ENCODE data around the gene NCEH1. TPM values are rescaled to one million over a fixed set of nuclear protein-coding genes. Genes with fewer than 3 reads are reported as not detected.

Gene NCEH1
- total and polyA plus RNA-seq, 2 of the 13 experiments (the other 11 are each of a cell fraction or from before 2014, with no cell fraction given), result 12.9 to 21.4 TPM

- Histone ChIP-seq H3K79me2 (ENCODE audit: insufficient read depth, low read length) (no peaks in the 10 kb centered on the region), H2AFZ (ENCODE audit: low read length) (no peak overlapping the region), H3K27ac (ENCODE audit: extremely low read length, insufficient read depth, low read length) (no peak overlapping the region), H3K9me3 (ENCODE audit: low read length) (no peaks in the 10 kb centered on the region), H3K9ac (ENCODE audit: insufficient read depth, low read depth, low read length) (no peak overlapping the region), H3K4me3 (replicated peaks in 1 of 3; ENCODE audit: insufficient read depth in 1 of 3, low read depth in 2 of 3, low read length in 3 of 3) (no peak overlapping the region), H4K20me1 (ENCODE audit: insufficient read depth, low read length) (peaks cover 4% of the 10 kb centered on the region; the same call in 1 of the 2 replicates), H3K4me2 (ENCODE audit: low read depth, low read length) (no peak overlapping the region), H3K27me3 (ENCODE audit: control insufficient read depth in 1 of 2, insufficient read depth in 2 of 2, low read length in 2 of 2) (no peaks in the 10 kb centered on the region), H3K36me3 (replicated peaks in 1 of 2; ENCODE audit: control insufficient read depth in 1 of 2, insufficient read depth in 2 of 2, low read length in 2 of 2) (no peaks in the 10 kb centered on the region), H3K4me1 (ENCODE audit: insufficient read depth, low read length) (peaks cover 5% of the 10 kb centered on the region; the same call in 1 of the 2 replicates)
- ChIA-PET POLR2A (interaction anchor here (1.1 kb wide), 1 partner anchor 38 kb away, joined by 7 read pairs; the partner anchor contains the start of gene NCEH1), CTCF (ENCODE audit: low intra/inter-chr PET ratio, low total read pairs) (interaction anchor here (0.8 to 1.6 kb wide), 3 partner anchors 37 to 44 kb away, joined by 5 to 11 read pairs (median 6); partner anchors contain the start of gene NCEH1)
- no peak for FAIRE-seq
- in situ Hi-C loops (cut with HindIII; ENCODE audit: extremely low pct_ligation_motif_present, low pct_unique_long_range_greater_than_20kb) (no loop called here), intact Hi-C loops (cut with micrococcal nuclease; ENCODE audit: unreplicated experiment) (loop anchor here (1.0 kb wide), 2 partner anchors 38 to 77 kb away; partner anchors contain the start of genes ECT2 and NCEH1)
- peak; percentile 68 for DNase-seq (ENCODE audit: low spot score)
- no TSS peak for BruUV-seq (replicated peaks)
- ATAC-seq, result peak; percentile 90
- 44% methylated on average over 2 of the region's 2 CpGs for WGBS (ENCODE audit: low lambda C conversion rate)
- no peak for TF ChIP-seq XBP1 (CRISPR knock-in tag; IDR thresholded peaks at IDR 0.05)
- no peak for TF ChIP-seq ZNF749 (CRISPR knock-in tag; IDR thresholded peaks at IDR 0.05; ENCODE audit: borderline replicate concordance)
- TF ChIP-seq FOXP1 (IDR thresholded peaks at IDR 0.05), result no peak
- peak; percentile 46; the same call in 1 of the 2 replicates for TF ChIP-seq FOXP1 (CRISPR knock-in tag; IDR thresholded peaks at IDR 0.05)
- TF ChIP-seq DR1 (CRISPR knock-in tag; IDR thresholded peaks at IDR 0.05), result no peak
- no peak for TF ChIP-seq ZNF589 (CRISPR knock-in tag; conservative IDR thresholded peaks at IDR 0.05)
- TF ChIP-seq NFYC (CRISPR knock-in tag; IDR thresholded peaks at IDR 0.05), result peak; percentile 37; the same call in 1 of the 2 replicates
- TF ChIP-seq HBP1 (CRISPR knock-in tag; IDR thresholded peaks at IDR 0.05; ENCODE audit: low read depth), result no peak
- no peak for TF ChIP-seq NBN (conservative IDR thresholded peaks at IDR 0.05)
- no peak for TF ChIP-seq ZNF703 (CRISPR knock-in tag; IDR thresholded peaks at IDR 0.05; ENCODE audit: borderline replicate concordance)
- no peak for TF ChIP-seq ZNF777 (CRISPR knock-in tag; IDR thresholded peaks at IDR 0.05)
- no peak for TF ChIP-seq NR1H2 (CRISPR knock-in tag; IDR thresholded peaks at IDR 0.05; ENCODE audit: borderline replicate concordance, low read depth)
- TF ChIP-seq ZNF564 (CRISPR knock-in tag; IDR thresholded peaks at IDR 0.05), result no peak
- 0 out of 2 replicates have a peak, but pooled peaks have one; percentile 32 for TF ChIP-seq ELF3 (CRISPR knock-in tag; IDR thresholded peaks at IDR 0.05)
- TF ChIP-seq SPEN (CRISPR knock-in tag; IDR thresholded peaks at IDR 0.05; ENCODE audit: low read depth), result no peak
- TF ChIP-seq, protein P1, sequence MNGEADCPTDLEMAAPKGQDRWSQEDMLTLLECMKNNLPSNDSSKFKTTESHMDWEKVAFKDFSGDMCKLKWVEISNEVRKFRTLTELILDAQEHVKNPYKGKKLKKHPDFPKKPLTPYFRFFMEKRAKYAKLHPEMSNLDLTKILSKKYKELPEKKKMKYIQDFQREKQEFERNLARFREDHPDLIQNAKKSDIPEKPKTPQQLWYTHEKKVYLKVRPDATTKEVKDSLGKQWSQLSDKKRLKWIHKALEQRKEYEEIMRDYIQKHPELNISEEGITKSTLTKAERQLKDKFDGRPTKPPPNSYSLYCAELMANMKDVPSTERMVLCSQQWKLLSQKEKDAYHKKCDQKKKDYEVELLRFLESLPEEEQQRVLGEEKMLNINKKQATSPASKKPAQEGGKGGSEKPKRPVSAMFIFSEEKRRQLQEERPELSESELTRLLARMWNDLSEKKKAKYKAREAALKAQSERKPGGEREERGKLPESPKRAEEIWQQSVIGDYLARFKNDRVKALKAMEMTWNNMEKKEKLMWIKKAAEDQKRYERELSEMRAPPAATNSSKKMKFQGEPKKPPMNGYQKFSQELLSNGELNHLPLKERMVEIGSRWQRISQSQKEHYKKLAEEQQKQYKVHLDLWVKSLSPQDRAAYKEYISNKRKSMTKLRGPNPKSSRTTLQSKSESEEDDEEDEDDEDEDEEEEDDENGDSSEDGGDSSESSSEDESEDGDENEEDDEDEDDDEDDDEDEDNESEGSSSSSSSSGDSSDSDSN (CRISPR knock-in tag; IDR thresholded peaks at IDR 0.05), result no peak
- no peak for TF ChIP-seq KDM2A (CRISPR knock-in tag; IDR thresholded peaks at IDR 0.05; ENCODE audit: borderline replicate concordance, low read depth)
- no peak for TF ChIP-seq ZBTB34 (CRISPR knock-in tag; IDR thresholded peaks at IDR 0.05)
- TF ChIP-seq, protein P2, sequence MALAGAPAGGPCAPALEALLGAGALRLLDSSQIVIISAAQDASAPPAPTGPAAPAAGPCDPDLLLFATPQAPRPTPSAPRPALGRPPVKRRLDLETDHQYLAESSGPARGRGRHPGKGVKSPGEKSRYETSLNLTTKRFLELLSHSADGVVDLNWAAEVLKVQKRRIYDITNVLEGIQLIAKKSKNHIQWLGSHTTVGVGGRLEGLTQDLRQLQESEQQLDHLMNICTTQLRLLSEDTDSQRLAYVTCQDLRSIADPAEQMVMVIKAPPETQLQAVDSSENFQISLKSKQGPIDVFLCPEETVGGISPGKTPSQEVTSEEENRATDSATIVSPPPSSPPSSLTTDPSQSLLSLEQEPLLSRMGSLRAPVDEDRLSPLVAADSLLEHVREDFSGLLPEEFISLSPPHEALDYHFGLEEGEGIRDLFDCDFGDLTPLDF (CRISPR knock-in tag; IDR thresholded peaks at IDR 0.05), result no peak
- TF ChIP-seq SAP130 (CRISPR knock-in tag; IDR thresholded peaks at IDR 0.05; ENCODE audit: low read depth), result peak; percentile 33; the same call in 1 of the 2 replicates
- no peak for TF ChIP-seq ZBTB42 (CRISPR knock-in tag; IDR thresholded peaks at IDR 0.05)
Observed at GRCh38 chr3:172673210-172673679, 37.6 kb downstream of the NCEH1 start.
